HUES64 (cell line): ENCODE measurements around the gene NNT.

Source experiments
- H3K27ac ChIP-seq: 2 replicates; pipeline ENCODE4 v1.7.0; 2013; ENCODE audit warnings: low read depth, low read length, inconsistent platforms
- H3K27me3 ChIP-seq: 2 replicates; pipeline ENCODE4 v1.6.1; 2013; ENCODE audit warnings: mild to moderate bottlenecking, low read length; ENCODE audit not compliant: insufficient read depth
- H3K36me3 ChIP-seq: 2 replicates; pipeline ENCODE4 v1.6.1; 2013; ENCODE audit warnings: mild to moderate bottlenecking, low read length; ENCODE audit not compliant: insufficient read depth
- H3K4me1 ChIP-seq: 2 replicates; pipeline ENCODE4 v1.6.1; 2013; ENCODE audit warnings: mild to moderate bottlenecking, low read length, moderate library complexity; ENCODE audit not compliant: insufficient read depth
- H3K4me3 ChIP-seq: 2 replicates; pipeline ENCODE4 v1.5.1; 2013; ENCODE audit warnings: mild to moderate bottlenecking, low read length, moderate library complexity
- H3K9ac ChIP-seq: 2 replicates; pipeline ENCODE4 v1.6.1; 2013; ENCODE audit warnings: mild to moderate bottlenecking, low read depth, low read length
- H3K9me3 ChIP-seq: 2 replicates; pipeline ENCODE4 v1.6.1; 2013; ENCODE audit warnings: low read depth, low read length; ENCODE audit not compliant: insufficient read depth
- whole genome bisulfite sequencing: fragments of 150-250, 120-280 bp; methylation state at CpG from one replicate; pipeline ENCODE4 v1.1.7; 2013; ENCODE audit warnings: missing lambda C conversion rate; 5-methylcytosine and 5-hydroxymethylcytosine counted together

Gene NNT

GRCh38 chr5:43609752-43610151 lies 6.8 kb downstream of the NNT start:
- Histone ChIP-seq H3K4me1 (no peaks in the 10 kb centered on the region), H3K36me3 (peaks cover 22% of the 10 kb centered on the region; the same call in 1 of the 2 replicates), H3K9me3 (no peaks in the 10 kb centered on the region), H3K27ac (no peak overlapping the region), H3K9ac (no peak overlapping the region), H3K4me3 (no peak overlapping the region), H3K27me3 (no peaks in the 10 kb centered on the region)
- 89% methylated on average over 1 of the region's 1 CpG for WGBS

- no peak overlapping the region for H3K27ac ChIP-seq
- no peaks in the 10 kb centered on the region for H3K9me3 ChIP-seq
- WGBS, result 95% methylated on average over 3 of the region's 4 CpGs
- H3K4me3 ChIP-seq, result no peak overlapping the region
- H3K36me3 ChIP-seq, result peaks cover 33% of the 10 kb centered on the region; the same call in 1 of the 2 replicates
- H3K4me1 ChIP-seq, result no peaks in the 10 kb centered on the region
- no peak overlapping the region for H3K9ac ChIP-seq
- H3K27me3 ChIP-seq, result no peaks in the 10 kb centered on the region
These were observed 10.4 kb downstream of the NNT start for GRCh38 chr5:43613370-43613769.

GRCh38 chr5:43615445-43616184 lies 12.6 kb downstream of the NNT start:
- Histone ChIP-seq H3K36me3 (peaks cover 25% of the 10 kb centered on the region; the same call in 1 of the 2 replicates), H3K4me3 (no peak overlapping the region), H3K27me3 (no peaks in the 10 kb centered on the region), H3K9ac (no peak overlapping the region), H3K9me3 (no peaks in the 10 kb centered on the region), H3K4me1 (no peaks in the 10 kb centered on the region), H3K27ac (no peak overlapping the region)
- WGBS, result 98% methylated on average over 5 of the region's 5 CpGs

- peaks cover 25% of the 10 kb centered on the region; the same call in 1 of the 2 replicates for H3K36me3 ChIP-seq
These were observed 13.6 kb downstream of the NNT start for GRCh38 chr5:43616535-43616934.

GRCh38 chr5:43619380-43619779 lies 16.4 kb downstream of the NNT start:
- WGBS, result 94% methylated on average over 2 of the region's 2 CpGs
- no peaks in the 10 kb centered on the region for H3K4me1 ChIP-seq
- no peak overlapping the region for H3K9ac ChIP-seq

More at GRCh38 chr5:43616535-43616934, 13.6 kb downstream of the NNT start:
- H3K9me3 ChIP-seq, result no peaks in the 10 kb centered on the region
- WGBS, result 86% methylated on average over 1 of the region's 1 CpG
- H3K9ac ChIP-seq, result no peak overlapping the region
- no peak overlapping the region for H3K27ac ChIP-seq
- no peak overlapping the region for H3K4me3 ChIP-seq
- H3K27me3 ChIP-seq, result no peaks in the 10 kb centered on the region
- no peaks in the 10 kb centered on the region for H3K4me1 ChIP-seq

GRCh38 chr5:43619911-43620310 lies 16.9 kb downstream of the NNT start:
- H3K4me1 ChIP-seq, result no peaks in the 10 kb centered on the region
- no peaks in the 10 kb centered on the region for H3K27me3 ChIP-seq
- H3K27ac ChIP-seq, result no peak overlapping the region
- peaks cover 11% of the 10 kb centered on the region; the same call in 1 of the 2 replicates for H3K36me3 ChIP-seq
- no peak overlapping the region for H3K4me3 ChIP-seq
- no peaks in the 10 kb centered on the region for H3K9me3 ChIP-seq
- no peak overlapping the region for H3K9ac ChIP-seq
- WGBS, result 95% methylated on average over 3 of the region's 3 CpGs

More at GRCh38 chr5:43619380-43619779, 16.4 kb downstream of the NNT start:
- Histone ChIP-seq H3K9me3 (no peaks in the 10 kb centered on the region), H3K36me3 (peaks cover 11% of the 10 kb centered on the region; the same call in 1 of the 2 replicates), H3K4me3 (no peak overlapping the region), H3K27me3 (no peaks in the 10 kb centered on the region), H3K27ac (no peak overlapping the region)

- Histone ChIP-seq H3K27me3 (no peaks in the 10 kb centered on the region), H3K4me3 (no peak overlapping the region), H3K4me1 (no peaks in the 10 kb centered on the region), H3K36me3 (peaks cover 8% of the 10 kb centered on the region; the same call in 1 of the 2 replicates), H3K27ac (no peak overlapping the region), H3K9ac (no peak overlapping the region), H3K9me3 (no peaks in the 10 kb centered on the region)
- WGBS, result 96% methylated on average over 4 of the region's 4 CpGs
These were observed 18.0 kb downstream of the NNT start for GRCh38 chr5:43620944-43621505.

- H3K9ac ChIP-seq, result no peak overlapping the region
- no peaks in the 10 kb centered on the region for H3K9me3 ChIP-seq
- WGBS, result 99% methylated on average over 2 of the region's 3 CpGs
- peaks cover 5% of the 10 kb centered on the region; the same call in 1 of the 2 replicates for H3K36me3 ChIP-seq
- no peaks in the 10 kb centered on the region for H3K4me1 ChIP-seq
- no peaks in the 10 kb centered on the region for H3K27me3 ChIP-seq
- H3K27ac ChIP-seq, result no peak overlapping the region
- no peak overlapping the region for H3K4me3 ChIP-seq
These were observed 19.1 kb downstream of the NNT start for GRCh38 chr5:43622074-43622473.

GRCh38 chr5:43623048-43623680 lies 20.2 kb downstream of the NNT start:
- H3K9me3 ChIP-seq, result no peaks in the 10 kb centered on the region
- no peak overlapping the region for H3K9ac ChIP-seq
- no peaks in the 10 kb centered on the region for H3K27me3 ChIP-seq
- WGBS, result 92% methylated on average over 3 of the region's 3 CpGs
- no peak overlapping the region for H3K27ac ChIP-seq
- H3K36me3 ChIP-seq, result no peaks in the 10 kb centered on the region; the same call in 1 of the 2 replicates
- no peaks in the 10 kb centered on the region for H3K4me1 ChIP-seq
- no peak overlapping the region for H3K4me3 ChIP-seq

- no peak overlapping the region for H3K9ac ChIP-seq
- no peaks in the 10 kb centered on the region for H3K36me3 ChIP-seq
- no peaks in the 10 kb centered on the region for H3K9me3 ChIP-seq
- WGBS, result 67% methylated on average over 2 of the region's 2 CpGs
- H3K27ac ChIP-seq, result no peak overlapping the region
- H3K4me3 ChIP-seq, result no peak overlapping the region
- no peaks in the 10 kb centered on the region for H3K27me3 ChIP-seq
- H3K4me1 ChIP-seq, result no peaks in the 10 kb centered on the region
These were observed 24.0 kb downstream of the NNT start for GRCh38 chr5:43627028-43627427.

- no peaks in the 10 kb centered on the region for H3K9me3 ChIP-seq
- H3K27me3 ChIP-seq, result no peaks in the 10 kb centered on the region
- H3K4me3 ChIP-seq, result no peak overlapping the region
- WGBS, result 64% methylated on average over 5 of the region's 5 CpGs
- no peaks in the 10 kb centered on the region for H3K36me3 ChIP-seq
- no peak overlapping the region for H3K27ac ChIP-seq
- no peaks in the 10 kb centered on the region for H3K4me1 ChIP-seq
- no peak overlapping the region for H3K9ac ChIP-seq
These were observed 28.4 kb downstream of the NNT start for GRCh38 chr5:43631182-43631910.
